Activated CD4-positive, CD25-positive, alpha-beta regulatory T cell treated with anti-CD3 and anti-CD28 coated beads, Interleukin-2, amount 50 U/mL, for 72 hours (primary cell): Measurements from ENCODE around the gene GOLGA5.
"Not testable (repeated sequence)": the region's sequence is repeated elsewhere in the genome, so short reads cannot be mapped to it uniquely, and the experiment has no call there.

Source experiments
- DNase-seq: peaks from one replicate; pipeline ENCODE4 v3.0.0; 2021

Gene GOLGA5

GRCh38 chr14:92793709-92794546, at the start of gene GOLGA5:
GOLGA5 (plus strand) TSS chr14:92794305; CDS start chr14:92797438, 3,133 bp downstream.
- DNase-seq = peak; percentile 99

GRCh38 chr14:92747701-92748258, 46.3 kb upstream of the GOLGA5 start:
- no peak for DNase-seq

- peak; percentile 79 for DNase-seq
Measured at GRCh38 chr14:92748259-92749016, 45.7 kb upstream of the GOLGA5 start, which contains the start of gene LGMN. LGMN (minus strand) TSS chr14:92748627; CDS start chr14:92732786, 15,841 bp downstream.

GRCh38 chr14:92750222-92750728, 43.8 kb upstream of the GOLGA5 start:
- peak; percentile 42 for DNase-seq

- DNase-seq = no peak
Measured at GRCh38 chr14:92750994-92751400, 43.1 kb upstream of the GOLGA5 start.

- no peak for DNase-seq
Measured at GRCh38 chr14:92751819-92752218, 42.3 kb upstream of the GOLGA5 start.

GRCh38 chr14:92753250-92753649, 40.9 kb upstream of the GOLGA5 start:
- no peak for DNase-seq

- no peak for DNase-seq
Measured at GRCh38 chr14:92754966-92755365, 39.1 kb upstream of the GOLGA5 start.

GRCh38 chr14:92755495-92755894, 38.6 kb upstream of the GOLGA5 start:
- no peak for DNase-seq

GRCh38 chr14:92756446-92756845, 37.7 kb upstream of the GOLGA5 start:
- DNase-seq = no peak

GRCh38 chr14:92759300-92759678, 34.8 kb upstream of the GOLGA5 start:
- DNase-seq = peak; percentile 49

GRCh38 chr14:92759679-92760523, 34.2 kb upstream of the GOLGA5 start:
- no peak for DNase-seq

GRCh38 chr14:92760524-92760805, 33.6 kb upstream of the GOLGA5 start:
- no peak for DNase-seq

GRCh38 chr14:92763666-92764631, 30.2 kb upstream of the GOLGA5 start:
- not testable (repeated sequence) for DNase-seq

GRCh38 chr14:92768236-92768635, 25.9 kb upstream of the GOLGA5 start:
- DNase-seq = not testable (repeated sequence)

GRCh38 chr14:92768795-92769194, 25.3 kb upstream of the GOLGA5 start:
- DNase-seq = no peak

- DNase-seq = no peak
Measured at GRCh38 chr14:92770484-92770883, 23.6 kb upstream of the GOLGA5 start.

GRCh38 chr14:92774572-92774971, 19.5 kb upstream of the GOLGA5 start:
- no peak for DNase-seq

GRCh38 chr14:92775292-92775691, 18.8 kb upstream of the GOLGA5 start:
- DNase-seq = not testable (repeated sequence)

- DNase-seq = not testable (repeated sequence)
Measured at GRCh38 chr14:92778868-92779565, 15.1 kb upstream of the GOLGA5 start.
